ENCODE data around the gene TFAP2A. TPM values are rescaled to one million over a fixed set of nuclear protein-coding genes. Genes with fewer than 3 reads are reported as not detected.

The TFAP2A gene
- total RNA-seq, 3 donors from 2014 or later, result 0.11 TPM; not detected in 2

- Mint-ChIP-seq H3K36me3 (ENCODE audit: insufficient read depth) (no peaks in the 10 kb centered on the region), H3K27me3 (ENCODE audit: low read depth) (peaks cover 96% of the 10 kb centered on the region), H3K4me3 (no peak overlapping the region), H3K9me3 (no peaks in the 10 kb centered on the region), H3K4me1 (ENCODE audit: low read depth) (peaks cover 10% of the 10 kb centered on the region)
- DNase-seq (no peak), ATAC-seq (no peak)
These were observed 5.8 kb upstream of the TFAP2A start for GRCh38 chr6:10420546-10421157.

- no peak for ATAC-seq
- DNase-seq, result no peak
- Mint-ChIP-seq H3K4me3 (no peak overlapping the region), H3K4me1 (ENCODE audit: low read depth) (peaks cover 9% of the 10 kb centered on the region), H3K9me3 (no peaks in the 10 kb centered on the region), H3K36me3 (ENCODE audit: insufficient read depth) (no peaks in the 10 kb centered on the region), H3K27me3 (ENCODE audit: low read depth) (peaks cover 96% of the 10 kb centered on the region)
These were observed 5.1 kb upstream of the TFAP2A start for GRCh38 chr6:10419749-10420545.

- Mint-ChIP-seq H3K9me3 (no peaks in the 10 kb centered on the region), H3K36me3 (ENCODE audit: insufficient read depth) (no peaks in the 10 kb centered on the region), H3K4me1 (ENCODE audit: low read depth) (peaks cover 13% of the 10 kb centered on the region), H3K4me3 (no peak overlapping the region), H3K27me3 (ENCODE audit: low read depth) (peaks cover 96% of the 10 kb centered on the region)
- DNase-seq (no peak), ATAC-seq (no peak)
These were observed 4.2 kb upstream of the TFAP2A start for GRCh38 chr6:10418862-10419748.

GRCh38 chr6:10418361-10418861, 3.5 kb upstream of the TFAP2A start:
- Mint-ChIP-seq H3K4me1 (ENCODE audit: low read depth) (peaks cover 19% of the 10 kb centered on the region), H3K4me3 (no peak overlapping the region), H3K27me3 (ENCODE audit: low read depth) (peaks cover 96% of the 10 kb centered on the region), H3K9me3 (no peaks in the 10 kb centered on the region), H3K36me3 (ENCODE audit: insufficient read depth) (no peaks in the 10 kb centered on the region)
- ATAC-seq, result no peak
- no peak for DNase-seq

GRCh38 chr6:10417681-10418104, 2.8 kb upstream of the TFAP2A start:
- Mint-ChIP-seq H3K4me1 (ENCODE audit: low read depth) (peaks cover 24% of the 10 kb centered on the region), H3K36me3 (ENCODE audit: insufficient read depth) (no peaks in the 10 kb centered on the region), H3K9me3 (no peaks in the 10 kb centered on the region), H3K4me3 (peak overlapping the region; percentile 29), H3K27me3 (ENCODE audit: low read depth) (peaks cover 95% of the 10 kb centered on the region)
- DNase-seq (no peak), ATAC-seq (no peak)

GRCh38 chr6:10416863-10417641, 2.2 kb upstream of the TFAP2A start:
- Mint-ChIP-seq H3K4me1 (ENCODE audit: low read depth) (peaks cover 26% of the 10 kb centered on the region), H3K9me3 (no peaks in the 10 kb centered on the region), H3K4me3 (peak overlapping the region; percentile 26), H3K36me3 (ENCODE audit: insufficient read depth) (no peaks in the 10 kb centered on the region), H3K27me3 (ENCODE audit: low read depth) (peaks cover 90% of the 10 kb centered on the region)
- ATAC-seq (no peak), DNase-seq (no peak)

- no peak for DNase-seq
- H3K27me3 Mint-ChIP-seq (ENCODE audit: low read depth), result peaks cover 90% of the 10 kb centered on the region
- no peaks in the 10 kb centered on the region for H3K36me3 Mint-ChIP-seq (ENCODE audit: insufficient read depth)
- ATAC-seq, result no peak
- no peak overlapping the region for H3K4me3 Mint-ChIP-seq
- H3K4me1 Mint-ChIP-seq (ENCODE audit: low read depth), result peaks cover 31% of the 10 kb centered on the region
- no peaks in the 10 kb centered on the region for H3K9me3 Mint-ChIP-seq
These were observed 1.6 kb upstream of the TFAP2A start for GRCh38 chr6:10416516-10416862.

GRCh38 chr6:10415617-10416480, 975 bp upstream of the TFAP2A start:
- no peak for ATAC-seq
- no peak for DNase-seq
- H3K4me3 Mint-ChIP-seq, result no peak overlapping the region
- peaks cover 1% of the 10 kb centered on the region for H3K9me3 Mint-ChIP-seq
- no peaks in the 10 kb centered on the region for H3K36me3 Mint-ChIP-seq (ENCODE audit: insufficient read depth)
- H3K4me1 Mint-ChIP-seq (ENCODE audit: low read depth), result peaks cover 33% of the 10 kb centered on the region
- peaks cover 90% of the 10 kb centered on the region for H3K27me3 Mint-ChIP-seq (ENCODE audit: low read depth)

GRCh38 chr6:10413850-10414738, 780 bp downstream of the TFAP2A start:
- Mint-ChIP-seq H3K36me3 (ENCODE audit: insufficient read depth) (no peaks in the 10 kb centered on the region), H3K4me3 (peak overlapping the region; percentile 77), H3K4me1 (ENCODE audit: low read depth) (peaks cover 36% of the 10 kb centered on the region), H3K9me3 (peaks cover 15% of the 10 kb centered on the region), H3K27me3 (ENCODE audit: low read depth) (peaks cover 90% of the 10 kb centered on the region)
- DNase-seq, result no peak
- ATAC-seq, result no peak

GRCh38 chr6:10413262-10413849, 1.5 kb downstream of the TFAP2A start:
- DNase-seq, result no peak
- H3K4me1 Mint-ChIP-seq (ENCODE audit: low read depth), result peaks cover 36% of the 10 kb centered on the region

GRCh38 chr6:10412461-10413261, 2.2 kb downstream of the TFAP2A start:
- peaks cover 91% of the 10 kb centered on the region for H3K27me3 Mint-ChIP-seq (ENCODE audit: low read depth)
- peak overlapping the region; percentile 86 for H3K4me3 Mint-ChIP-seq
- peaks cover 17% of the 10 kb centered on the region for H3K9me3 Mint-ChIP-seq
- H3K36me3 Mint-ChIP-seq (ENCODE audit: insufficient read depth), result no peaks in the 10 kb centered on the region
- DNase-seq, result no peak
- peak; percentile 33 to 56 for ATAC-seq
- H3K4me1 Mint-ChIP-seq (ENCODE audit: low read depth), result peaks cover 36% of the 10 kb centered on the region

More at GRCh38 chr6:10413262-10413849, 1.5 kb downstream of the TFAP2A start:
- ATAC-seq, result peak in 1 of 2 donors; percentile 42
- Mint-ChIP-seq H3K36me3 (ENCODE audit: insufficient read depth) (no peaks in the 10 kb centered on the region), H3K4me3 (peak overlapping the region; percentile 77), H3K9me3 (peaks cover 15% of the 10 kb centered on the region), H3K27me3 (ENCODE audit: low read depth) (peaks cover 92% of the 10 kb centered on the region)
